Measurements from ENCODE around the gene CTNNA2.

CTNNA2 gene

GRCh38 chr2:79793006-79793405, 280.2 kb downstream of the CTNNA2 start:
- no peak for DNase-seq

- DNase-seq: no peak
These were observed 283.8 kb downstream of the CTNNA2 start for GRCh38 chr2:79796641-79797040.

DNA sequence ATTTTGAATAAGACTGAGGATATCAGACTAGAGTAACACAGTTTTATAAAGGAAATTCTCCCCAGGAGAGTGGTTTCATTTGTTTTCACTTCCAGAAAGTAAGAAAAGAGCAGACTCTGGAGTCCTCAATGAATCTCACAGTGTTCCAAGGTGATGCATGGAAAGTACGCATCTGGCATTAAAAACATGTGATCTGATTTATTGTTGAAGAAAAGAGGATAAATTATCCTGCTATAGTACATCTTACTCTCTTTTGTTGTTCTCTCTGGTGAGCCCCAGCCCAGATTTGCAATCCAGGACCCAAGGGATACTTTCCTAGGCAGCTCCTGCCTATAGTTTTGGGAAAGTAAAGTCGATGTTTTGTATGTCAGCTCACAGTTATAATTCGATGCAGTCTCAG, 285.9 kb downstream of the CTNNA2 start:
- no peak for DNase-seq

- DNase-seq: no peak
These were observed 286.9 kb downstream of the CTNNA2 start for GRCh38 chr2:79799729-79800128.

DNA sequence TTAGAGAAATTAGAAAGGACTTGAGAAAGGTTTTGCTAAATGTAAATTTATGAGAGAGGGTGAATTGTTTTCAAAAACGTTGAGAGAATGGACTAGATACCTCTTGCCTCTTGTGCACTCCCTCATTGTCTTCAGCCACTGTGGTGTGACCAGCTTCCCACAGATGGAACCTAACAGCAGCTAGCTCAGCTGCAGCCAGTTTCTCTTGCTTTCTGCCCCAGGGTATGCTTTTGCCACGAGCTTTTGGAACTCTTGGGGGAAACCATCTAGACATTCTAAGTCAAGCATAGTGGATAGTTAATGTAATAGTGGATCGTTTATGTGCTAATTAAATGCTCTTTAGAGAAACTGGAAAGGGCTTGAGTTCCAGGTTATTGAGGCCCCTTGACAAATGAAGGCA, 288.2 kb downstream of the CTNNA2 start:
- no peak for DNase-seq

GRCh38 chr2:79817288-79817687, 304.4 kb downstream of the CTNNA2 start:
- no peak for DNase-seq

GRCh38 chr2:79820281-79820680, 307.4 kb downstream of the CTNNA2 start:
- DNase-seq: no peak

DNA sequence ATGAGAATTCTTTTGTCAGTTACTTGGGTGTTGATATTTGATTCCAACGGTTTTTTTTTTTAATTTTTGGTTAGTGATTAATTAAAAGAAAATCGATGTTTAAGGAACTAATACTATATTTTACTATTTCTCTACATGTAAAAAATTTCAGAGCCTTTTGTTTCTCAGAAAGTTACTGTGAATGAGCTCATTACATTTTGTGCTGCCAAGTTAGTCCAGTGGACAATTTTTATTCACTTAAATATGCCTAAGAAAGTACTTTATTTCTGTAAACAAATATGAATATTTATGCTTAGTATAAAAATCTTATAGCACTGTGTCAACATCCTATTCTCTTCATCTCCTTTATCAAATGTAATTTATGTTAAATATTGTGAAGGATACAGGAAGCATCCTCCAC, 309.3 kb downstream of the CTNNA2 start:
- no peak for DNase-seq

DNA sequence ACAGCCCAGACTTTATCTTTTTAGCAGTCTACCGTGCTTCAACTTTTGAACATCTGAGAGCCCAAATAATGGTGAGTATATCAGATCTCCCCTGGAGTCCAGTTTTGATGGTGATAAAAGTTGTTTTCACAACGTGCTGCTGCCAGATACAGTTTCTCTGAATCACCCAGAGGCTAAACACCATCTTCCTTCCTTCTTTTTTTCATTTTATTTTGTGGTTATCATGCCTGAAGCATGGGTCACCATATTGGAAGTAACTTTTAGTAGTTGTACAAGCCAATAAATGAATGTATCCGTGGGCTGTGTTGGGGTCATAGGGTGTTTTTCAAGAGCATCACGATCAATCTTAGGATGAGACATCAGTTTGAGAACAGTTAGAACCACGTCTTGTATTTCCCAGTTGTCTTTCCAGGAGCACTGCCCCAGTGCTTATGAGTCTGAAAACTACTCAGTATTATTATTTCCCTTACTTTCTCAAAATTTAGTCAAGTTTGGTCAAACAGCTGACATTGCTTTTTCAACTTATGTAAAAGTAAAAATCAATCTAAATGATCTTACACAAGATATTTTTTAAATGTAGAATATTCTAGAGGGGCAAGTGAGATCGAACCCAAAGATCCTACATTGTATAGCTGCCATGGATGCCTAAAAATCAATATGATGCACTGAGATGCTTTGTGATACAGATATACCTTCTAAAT, 311.4 kb downstream of the CTNNA2 start:
- no peak for DNase-seq

- DNase-seq: no peak
These were observed 315.0 kb downstream of the CTNNA2 start for GRCh38 chr2:79827881-79828280.

DNA sequence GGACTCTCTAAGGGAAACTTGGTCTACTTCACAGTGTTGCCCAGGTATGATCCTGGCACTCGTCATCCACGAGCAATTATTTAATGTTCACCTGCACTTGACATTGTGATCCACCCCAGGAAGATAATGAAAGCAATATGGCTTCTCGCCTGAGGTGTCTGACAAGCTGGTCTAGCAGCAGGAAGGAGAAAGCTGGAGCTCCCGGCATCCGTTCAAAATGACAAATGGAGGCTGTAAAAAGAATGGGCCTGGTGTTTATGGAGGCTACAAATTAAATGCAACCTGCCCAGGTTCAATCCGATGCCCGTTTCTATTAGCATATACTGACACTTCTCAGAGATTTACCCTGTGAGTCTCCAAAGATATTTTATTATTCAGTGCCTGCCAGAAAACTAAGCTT, 317.6 kb downstream of the CTNNA2 start:
- DNase-seq: no peak

- no peak for DNase-seq
These were observed 319.1 kb downstream of the CTNNA2 start for GRCh38 chr2:79831961-79832360.

- DNase-seq: peak in 1 of 2 experiments; percentile 24
These were observed 319.8 kb downstream of the CTNNA2 start for GRCh38 chr2:79832511-79833234.

DNA sequence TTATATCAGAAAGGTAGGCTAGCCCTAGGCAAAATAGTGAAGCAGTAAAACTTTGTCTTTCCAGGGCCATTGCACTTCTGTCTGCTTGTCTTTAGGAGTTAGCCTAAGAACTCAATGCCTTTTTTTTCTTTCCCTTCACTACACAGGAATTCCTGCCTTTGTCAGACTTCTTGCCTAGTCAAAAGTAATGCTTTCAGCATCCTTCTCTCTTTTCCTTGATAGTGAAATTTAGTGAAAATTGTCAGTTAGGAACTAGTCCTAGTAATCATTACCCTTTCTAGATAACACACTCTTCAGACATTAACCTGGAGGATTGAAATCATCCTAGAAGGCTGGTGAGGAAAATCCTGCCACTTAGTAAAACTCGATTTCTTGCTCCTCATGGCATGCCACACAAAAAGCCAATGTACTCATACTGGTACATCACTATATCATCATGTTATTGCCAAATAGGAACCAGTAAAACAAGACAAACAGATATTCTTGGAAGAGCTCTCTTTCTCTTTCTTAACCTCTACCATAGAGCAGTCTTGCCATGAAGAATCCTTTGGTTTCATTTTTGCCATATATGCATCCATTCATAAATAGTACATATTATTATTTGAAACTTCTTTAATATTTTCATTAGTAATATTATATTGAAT, 320.5 kb downstream of the CTNNA2 start:
- no peak for DNase-seq

DNA sequence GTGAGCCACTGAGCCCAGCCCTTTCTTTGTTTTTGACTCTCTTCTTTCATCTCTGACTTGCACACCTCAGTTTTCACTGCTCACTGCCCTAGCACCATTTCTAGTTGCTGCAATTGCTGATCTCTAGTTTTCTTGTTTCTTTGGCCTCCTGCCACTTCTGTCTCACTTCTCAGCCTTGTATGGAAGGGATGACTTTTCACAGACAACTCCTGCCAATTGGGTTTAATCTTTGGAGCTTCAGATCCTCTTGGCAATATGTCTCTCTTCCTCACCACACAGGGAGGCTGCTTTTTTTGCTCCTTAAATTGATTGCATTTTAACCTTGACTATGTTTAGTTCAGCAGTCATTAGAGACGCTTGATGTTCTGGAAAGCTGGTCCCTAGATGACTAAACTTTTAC, 323.1 kb downstream of the CTNNA2 start:
- DNase-seq: peak in 1 of 2 experiments; percentile 48

GRCh38 chr2:79844011-79844410, 331.2 kb downstream of the CTNNA2 start:
- no peak for DNase-seq

GRCh38 chr2:79846878-79847277, 334.0 kb downstream of the CTNNA2 start:
- no peak for DNase-seq

DNA sequence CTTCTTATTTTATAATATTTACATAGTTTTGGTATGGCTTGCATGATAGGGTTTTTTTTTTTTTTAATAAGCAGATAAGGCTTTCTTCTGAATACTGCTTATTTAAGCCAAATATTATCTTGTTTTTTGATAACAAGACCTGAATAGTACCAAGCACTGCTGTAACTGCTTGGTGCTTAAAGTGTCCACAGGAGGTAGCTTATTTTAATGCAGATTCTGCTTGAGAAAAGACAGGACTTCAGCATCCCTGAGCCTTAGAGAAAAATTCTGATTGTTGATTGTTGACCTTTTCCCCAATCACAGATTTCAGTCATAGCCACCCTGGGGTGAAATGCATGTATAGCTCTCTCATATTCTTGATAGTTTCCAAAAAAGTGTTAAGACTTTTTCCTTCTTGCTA, 336.4 kb downstream of the CTNNA2 start:
- DNase-seq: no peak

- no peak for DNase-seq
These were observed 337.1 kb downstream of the CTNNA2 start for GRCh38 chr2:79849949-79850348.

GRCh38 chr2:79850912-79851311, 338.1 kb downstream of the CTNNA2 start:
- DNase-seq: no peak

- peak in 1 of 2 experiments; percentile 17 for DNase-seq
These were observed 342.6 kb downstream of the CTNNA2 start for GRCh38 chr2:79855264-79856006.

DNA sequence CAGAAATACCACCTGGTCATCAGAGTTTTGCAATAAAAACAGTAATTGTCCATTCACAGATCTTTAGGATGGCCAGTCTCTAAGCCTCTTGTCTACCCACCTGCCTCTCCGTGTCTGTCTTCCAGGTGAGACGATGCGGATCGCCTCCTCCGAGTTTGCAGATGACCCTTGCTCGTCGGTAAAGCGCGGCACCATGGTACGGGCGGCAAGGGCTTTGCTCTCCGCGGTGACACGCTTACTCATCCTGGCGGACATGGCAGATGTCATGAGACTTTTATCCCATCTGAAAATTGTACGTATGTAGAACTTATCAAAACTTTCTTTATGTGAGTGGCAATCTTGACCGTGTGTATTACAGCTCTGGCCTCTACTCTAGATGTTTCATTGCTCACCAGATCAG, 345.0 kb downstream of the CTNNA2 start:
- no peak for DNase-seq

All from NCI-H446 (cell line).